IPS-20b (cell line): ENCODE results near the gene GLP1R.

Experiments used
- H3K27ac ChIP-seq: one replicate; pipeline ENCODE4 v1.5.1; 2013; ENCODE audit warnings: low read length
- H3K27me3 ChIP-seq: 2 replicates; pipeline ENCODE4 v1.6.1; 2013; ENCODE audit warnings: mild to moderate bottlenecking, low read length, inconsistent platforms; ENCODE audit not compliant: insufficient read depth
- H3K36me3 ChIP-seq: 2 replicates; pipeline ENCODE4 v1.6.1; 2013; ENCODE audit warnings: low read depth, mild to moderate bottlenecking, inconsistent platforms, low read length, moderate library complexity; ENCODE audit not compliant: insufficient read depth
- H3K4me1 ChIP-seq: 2 replicates; pipeline ENCODE4 v1.6.1; 2013; ENCODE audit warnings: mild to moderate bottlenecking, control low read depth, inconsistent platforms, low read length, moderate library complexity; ENCODE audit not compliant: insufficient read depth
- H3K4me3 ChIP-seq: 2 replicates; pipeline ENCODE4 v1.5.1; 2013; ENCODE audit warnings: mild to moderate bottlenecking, low read length, inconsistent platforms
- H3K9ac ChIP-seq: 2 replicates; pipeline ENCODE4 v1.6.1; 2013; ENCODE audit warnings: low read depth, mild to moderate bottlenecking, inconsistent platforms, low read length, moderate library complexity
- H3K9me3 ChIP-seq: 2 replicates; pipeline ENCODE4 v1.6.1; 2013; ENCODE audit warnings: mild to moderate bottlenecking, low read depth, low read length, inconsistent platforms; ENCODE audit not compliant: insufficient read depth

The GLP1R gene

DNA sequence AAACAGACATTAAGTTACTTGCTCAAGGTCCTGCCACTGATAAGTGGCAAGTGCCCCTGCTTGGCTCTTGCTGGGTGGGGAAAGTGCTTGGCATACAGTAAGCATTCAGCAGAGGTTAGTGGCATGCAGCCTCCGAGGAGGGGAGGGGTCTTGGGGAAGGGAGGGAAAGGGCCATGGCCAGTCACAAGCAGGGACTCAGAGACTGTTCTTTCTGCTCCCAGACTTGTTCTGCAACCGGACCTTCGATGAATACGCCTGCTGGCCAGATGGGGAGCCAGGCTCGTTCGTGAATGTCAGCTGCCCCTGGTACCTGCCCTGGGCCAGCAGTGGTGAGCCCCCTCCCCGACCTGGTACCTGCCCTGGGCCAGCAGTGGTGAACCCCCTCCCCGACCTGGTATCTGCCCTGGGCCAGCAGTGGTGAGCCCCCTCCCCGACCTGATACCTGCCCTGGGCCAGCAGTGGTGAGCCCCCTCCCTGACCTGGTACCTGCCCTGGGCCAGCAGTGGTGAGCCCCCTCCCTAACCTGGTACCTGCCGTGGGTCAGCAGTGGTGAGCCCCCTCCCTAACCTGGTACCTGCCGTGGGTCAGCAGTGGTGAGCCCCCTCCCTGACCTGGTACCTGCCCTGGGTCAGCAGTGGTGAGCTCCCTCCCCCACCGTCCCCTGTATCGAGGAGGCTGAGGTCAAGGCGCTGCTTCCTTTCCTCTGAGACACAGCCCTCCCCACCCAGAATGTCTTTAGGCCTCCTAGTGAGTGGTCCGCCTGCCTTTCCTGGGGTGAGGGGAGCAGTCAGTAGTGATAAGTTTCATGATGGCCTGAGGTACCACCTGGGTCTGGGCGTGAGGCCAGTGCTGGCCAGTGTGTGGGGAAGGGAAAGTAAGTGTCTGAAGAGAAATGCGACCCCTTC lies 8.9 kb downstream of the GLP1R start:
- H3K4me1 ChIP-seq: no peaks in the 10 kb centered on the region; the same call in 1 of the 2 replicates
- peaks cover 7% of the 10 kb centered on the region; the same call in 1 of the 2 replicates for H3K36me3 ChIP-seq
- H3K9me3 ChIP-seq: no peaks in the 10 kb centered on the region
- no peak overlapping the region for H3K9ac ChIP-seq
- no peak overlapping the region for H3K4me3 ChIP-seq
- H3K27ac ChIP-seq: no peak overlapping the region
- no peaks in the 10 kb centered on the region for H3K27me3 ChIP-seq

DNA sequence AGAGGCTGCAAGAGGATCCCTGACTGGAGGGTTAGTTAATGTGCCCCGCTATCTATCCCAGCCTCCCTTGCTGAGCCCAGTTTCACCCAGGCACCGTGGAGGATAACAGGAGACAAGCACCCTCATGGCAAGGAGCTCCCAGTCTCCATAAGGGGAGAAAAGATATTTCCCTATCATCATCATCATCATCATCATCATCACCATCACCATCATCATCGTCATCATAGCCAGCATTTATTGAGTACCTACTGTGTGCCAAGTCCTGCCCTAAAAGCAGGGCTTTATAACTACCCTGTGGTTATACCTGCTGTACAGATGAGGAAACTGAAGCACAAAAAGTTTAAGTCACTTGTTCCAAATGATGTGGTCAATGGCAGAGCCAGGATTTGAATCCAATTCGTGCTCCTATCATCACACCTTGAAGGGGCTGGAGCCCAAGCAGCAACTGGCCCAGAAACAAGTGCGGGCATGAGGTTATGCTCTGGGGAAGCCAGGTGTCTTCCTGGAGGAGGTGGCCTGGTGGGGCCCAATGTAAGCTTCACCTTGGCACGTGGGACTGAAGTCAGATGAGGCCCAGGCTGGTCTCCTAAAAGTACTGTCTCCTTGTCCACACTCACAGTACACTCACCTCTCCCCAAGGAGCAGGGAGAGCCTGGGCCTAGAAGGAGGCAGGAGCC lies 10.0 kb downstream of the GLP1R start:
- Histone ChIP-seq H3K9me3 (no peaks in the 10 kb centered on the region), H3K36me3 (peaks cover 7% of the 10 kb centered on the region; the same call in 1 of the 2 replicates), H3K27ac (no peak overlapping the region), H3K4me3 (no peak overlapping the region), H3K27me3 (no peaks in the 10 kb centered on the region), H3K4me1 (no peaks in the 10 kb centered on the region; the same call in 1 of the 2 replicates), H3K9ac (no peak overlapping the region)

DNA sequence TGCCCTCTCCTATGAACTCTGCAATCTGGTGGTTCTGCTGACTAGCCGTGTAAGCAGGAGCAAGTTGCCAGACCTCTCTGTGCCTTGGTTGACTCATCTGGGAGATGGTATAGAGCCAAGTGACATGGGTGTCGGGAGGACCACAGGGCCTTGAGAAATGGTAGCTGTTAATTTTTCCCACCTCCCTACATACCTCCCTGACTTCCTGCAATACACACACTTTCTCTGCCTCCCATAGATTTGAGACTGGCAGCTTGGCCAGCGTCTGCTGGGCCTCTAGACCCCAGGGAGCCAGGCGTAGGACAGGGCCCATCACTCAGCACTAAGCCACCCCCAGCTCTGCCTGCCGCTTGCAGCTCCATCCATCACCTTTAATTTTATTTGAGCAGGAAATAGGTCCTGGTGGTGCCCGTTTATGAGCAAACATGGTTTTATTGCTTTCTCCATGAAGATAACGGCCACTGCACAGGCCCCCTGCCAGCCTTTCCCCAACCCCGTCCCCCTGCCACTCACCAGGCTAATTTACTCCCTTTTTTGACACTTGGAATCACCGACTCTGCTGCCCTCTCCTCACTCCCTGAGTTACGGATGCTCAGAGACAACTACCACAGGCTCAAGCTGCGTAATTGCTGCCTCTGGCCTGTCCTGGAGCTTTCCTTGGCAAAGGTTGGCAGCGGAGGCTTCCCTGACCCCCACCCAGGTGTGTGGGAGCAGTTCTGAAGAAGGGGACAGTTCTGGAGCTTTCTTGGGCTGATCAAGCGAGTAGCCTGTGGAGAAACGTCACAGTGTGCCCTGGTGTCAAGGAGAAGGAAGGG lies 11.1 kb downstream of the GLP1R start:
- Histone ChIP-seq H3K9ac (no peak overlapping the region), H3K4me1 (no peaks in the 10 kb centered on the region; the same call in 1 of the 2 replicates), H3K27me3 (no peaks in the 10 kb centered on the region), H3K4me3 (no peak overlapping the region), H3K36me3 (peaks cover 7% of the 10 kb centered on the region; the same call in 1 of the 2 replicates), H3K9me3 (no peaks in the 10 kb centered on the region), H3K27ac (no peak overlapping the region)

DNA sequence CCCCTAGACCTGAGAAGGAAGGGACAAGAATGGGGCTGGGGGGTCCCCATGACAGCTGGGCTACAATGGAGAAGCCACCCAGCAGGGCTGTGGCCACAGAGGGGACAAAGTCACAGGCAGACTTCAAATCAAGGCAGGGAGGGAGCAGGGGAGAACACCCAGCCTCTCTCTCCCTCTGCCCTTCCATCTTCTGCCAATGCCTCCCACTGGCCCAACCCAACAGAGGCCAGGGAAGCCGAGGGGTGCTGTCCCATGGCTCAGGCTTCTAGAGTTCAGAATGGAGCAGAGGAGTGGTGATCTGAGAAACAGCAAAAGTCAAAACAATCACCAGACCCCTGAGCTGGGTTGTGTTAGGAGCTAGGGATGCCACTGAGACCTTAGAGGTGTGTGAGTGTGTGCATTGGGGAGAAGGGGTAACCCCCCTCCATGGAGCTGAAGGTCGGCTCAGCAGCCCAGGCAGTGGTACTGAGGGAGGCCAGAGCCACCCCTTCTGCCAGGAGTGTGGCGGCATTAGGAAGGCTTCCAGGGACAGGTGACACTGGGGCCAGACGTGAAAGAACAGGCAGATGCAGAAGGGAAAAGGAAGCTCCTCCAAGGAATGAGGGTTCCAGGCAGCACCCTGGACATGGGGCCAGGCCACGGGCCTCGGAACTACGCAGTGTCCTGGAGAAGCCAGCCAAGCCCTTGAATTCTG lies 12.0 kb downstream of the GLP1R start:
- Histone ChIP-seq H3K36me3 (peaks cover 7% of the 10 kb centered on the region; the same call in 1 of the 2 replicates), H3K27ac (no peak overlapping the region), H3K9ac (no peak overlapping the region), H3K4me3 (no peak overlapping the region), H3K9me3 (no peaks in the 10 kb centered on the region), H3K27me3 (no peaks in the 10 kb centered on the region), H3K4me1 (no peaks in the 10 kb centered on the region)

GRCh38 chr6:39061182-39061581 lies 12.6 kb downstream of the GLP1R start:
- Histone ChIP-seq H3K9ac (no peak overlapping the region), H3K36me3 (peaks cover 7% of the 10 kb centered on the region; the same call in 1 of the 2 replicates), H3K9me3 (no peaks in the 10 kb centered on the region), H3K27me3 (no peaks in the 10 kb centered on the region), H3K27ac (no peak overlapping the region), H3K4me1 (no peaks in the 10 kb centered on the region), H3K4me3 (no peak overlapping the region)

- Histone ChIP-seq H3K4me3 (no peak overlapping the region), H3K4me1 (no peaks in the 10 kb centered on the region), H3K9me3 (no peaks in the 10 kb centered on the region), H3K27ac (no peak overlapping the region), H3K36me3 (peaks cover 7% of the 10 kb centered on the region; the same call in 1 of the 2 replicates), H3K9ac (no peak overlapping the region), H3K27me3 (no peaks in the 10 kb centered on the region)
Measured at GRCh38 chr6:39061588-39061987, 13.0 kb downstream of the GLP1R start.

DNA sequence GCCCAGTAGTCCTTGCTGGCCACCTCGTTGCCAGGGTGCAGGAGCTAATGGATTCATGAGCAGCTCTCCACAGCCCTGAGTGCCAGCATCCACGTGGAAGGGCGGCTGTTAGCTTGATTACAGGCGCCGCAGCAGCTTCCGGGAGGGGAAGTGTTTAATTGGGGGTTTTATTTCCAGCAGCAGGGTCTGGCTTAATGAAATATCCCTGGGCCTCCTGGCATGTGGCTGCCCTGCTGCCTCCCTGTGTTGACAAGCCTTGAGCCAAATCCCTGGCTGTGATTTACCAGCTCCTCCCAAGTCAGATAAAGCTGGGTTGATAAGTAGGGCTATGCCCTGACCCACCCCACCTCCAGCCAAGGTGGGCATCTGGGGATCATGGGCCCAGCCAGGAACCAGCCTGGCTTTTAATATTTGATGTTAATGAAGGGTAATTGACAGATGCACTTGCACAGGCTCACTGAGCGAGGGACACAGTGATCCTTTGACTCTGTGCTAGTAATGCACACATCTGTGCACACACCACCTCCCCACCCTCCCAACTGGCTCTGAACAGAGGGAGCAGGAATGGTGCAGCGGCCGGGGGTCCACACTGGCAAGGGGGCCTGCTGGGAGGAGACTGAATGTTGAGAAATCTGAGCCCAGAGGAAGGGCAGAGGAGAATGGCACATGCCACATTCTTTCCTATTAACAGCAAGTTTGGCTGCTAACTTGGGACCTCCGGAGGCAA lies 13.6 kb downstream of the GLP1R start:
- peaks cover 7% of the 10 kb centered on the region; the same call in 1 of the 2 replicates for H3K36me3 ChIP-seq
- H3K4me3 ChIP-seq: no peak overlapping the region
- H3K27me3 ChIP-seq: no peaks in the 10 kb centered on the region
- no peak overlapping the region for H3K9ac ChIP-seq
- no peak overlapping the region for H3K27ac ChIP-seq
- no peaks in the 10 kb centered on the region for H3K9me3 ChIP-seq
- H3K4me1 ChIP-seq: no peaks in the 10 kb centered on the region

DNA sequence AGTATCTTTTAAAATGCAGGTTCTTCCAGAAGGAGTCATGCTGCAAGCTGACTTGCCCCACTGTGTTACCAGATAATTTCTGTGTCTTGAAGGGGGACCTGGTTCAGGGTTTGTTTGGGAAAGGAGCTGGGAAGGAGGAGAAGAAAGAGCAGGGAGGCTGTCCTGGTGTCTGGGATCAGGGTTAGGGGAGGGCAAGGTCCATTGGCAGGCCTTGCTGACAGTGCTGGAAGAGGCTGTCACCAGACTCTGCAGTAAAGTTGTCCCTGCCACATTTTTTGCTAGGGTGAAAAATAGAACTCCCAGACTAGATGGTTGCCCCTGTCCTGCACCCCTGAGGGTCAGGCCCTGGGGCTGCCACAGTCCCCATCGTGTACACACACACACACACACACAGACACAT lies 14.9 kb downstream of the GLP1R start:
- Histone ChIP-seq H3K27ac (no peak overlapping the region), H3K9ac (no peak overlapping the region), H3K4me1 (no peaks in the 10 kb centered on the region), H3K9me3 (no peaks in the 10 kb centered on the region), H3K4me3 (no peak overlapping the region), H3K27me3 (no peaks in the 10 kb centered on the region), H3K36me3 (peaks cover 3% of the 10 kb centered on the region; the same call in 1 of the 2 replicates)

DNA sequence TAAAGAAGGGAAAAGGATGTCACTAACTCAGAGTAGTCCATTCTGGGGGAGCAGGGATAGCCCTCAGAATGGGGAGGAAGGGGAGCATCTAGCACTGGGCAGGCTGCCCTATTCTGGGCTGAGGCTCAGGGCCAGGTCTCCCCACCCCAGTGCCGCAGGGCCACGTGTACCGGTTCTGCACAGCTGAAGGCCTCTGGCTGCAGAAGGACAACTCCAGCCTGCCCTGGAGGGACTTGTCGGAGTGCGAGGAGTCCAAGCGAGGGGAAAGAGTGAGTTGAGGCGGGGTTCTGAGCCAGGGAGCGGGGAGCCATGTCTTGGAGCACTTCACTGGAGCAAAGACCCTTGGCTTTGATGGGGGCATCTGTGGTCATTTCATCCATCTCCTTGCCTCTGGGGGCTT lies 17.0 kb downstream of the GLP1R start:
- Histone ChIP-seq H3K9ac (no peak overlapping the region), H3K27me3 (no peaks in the 10 kb centered on the region), H3K27ac (no peak overlapping the region), H3K36me3 (no peaks in the 10 kb centered on the region; the same call in 1 of the 2 replicates), H3K4me3 (no peak overlapping the region), H3K9me3 (no peaks in the 10 kb centered on the region), H3K4me1 (no peaks in the 10 kb centered on the region)

DNA sequence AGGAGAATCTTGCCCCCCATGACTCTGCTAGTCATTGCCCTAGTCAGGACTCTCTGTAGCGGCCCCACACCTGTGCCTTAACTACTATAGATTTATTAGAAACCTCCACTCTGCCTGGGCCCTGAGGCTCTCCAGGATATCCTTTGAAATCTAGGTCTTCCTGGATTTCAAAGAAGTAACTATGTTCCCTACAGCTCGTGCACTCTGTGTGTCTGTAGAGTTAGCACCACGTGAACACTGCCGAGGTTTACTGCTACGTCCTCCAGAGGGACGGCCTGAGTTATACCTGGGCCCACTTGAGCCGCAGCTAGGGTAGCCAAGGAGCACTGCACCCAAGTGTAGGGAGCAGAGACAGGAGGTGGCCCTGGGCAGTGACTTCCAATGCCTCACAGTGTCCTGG lies 19.8 kb downstream of the GLP1R start:
- Histone ChIP-seq H3K36me3 (no peaks in the 10 kb centered on the region; the same call in 1 of the 2 replicates), H3K27me3 (no peaks in the 10 kb centered on the region), H3K4me3 (no peak overlapping the region)

More for the DNA sequence above, 19.8 kb downstream of the GLP1R start:
- H3K9ac ChIP-seq: no peak overlapping the region
- peaks cover 3% of the 10 kb centered on the region; the same call in 1 of the 2 replicates for H3K4me1 ChIP-seq
- H3K27ac ChIP-seq: no peak overlapping the region
- H3K9me3 ChIP-seq: no peaks in the 10 kb centered on the region
